HG02759 (cell line): ENCODE results near the gene GABPB2.

ENCODE experiments used
- ATAC-seq: cut with Tn5 transposase; IDR thresholded peaks from one replicate; pipeline ENCODE4 v1.9.1; 2021; ENCODE audit warnings: mild to moderate bottlenecking, moderate library complexity; ENCODE audit not compliant: unreplicated experiment

Gene GABPB2

DNA sequence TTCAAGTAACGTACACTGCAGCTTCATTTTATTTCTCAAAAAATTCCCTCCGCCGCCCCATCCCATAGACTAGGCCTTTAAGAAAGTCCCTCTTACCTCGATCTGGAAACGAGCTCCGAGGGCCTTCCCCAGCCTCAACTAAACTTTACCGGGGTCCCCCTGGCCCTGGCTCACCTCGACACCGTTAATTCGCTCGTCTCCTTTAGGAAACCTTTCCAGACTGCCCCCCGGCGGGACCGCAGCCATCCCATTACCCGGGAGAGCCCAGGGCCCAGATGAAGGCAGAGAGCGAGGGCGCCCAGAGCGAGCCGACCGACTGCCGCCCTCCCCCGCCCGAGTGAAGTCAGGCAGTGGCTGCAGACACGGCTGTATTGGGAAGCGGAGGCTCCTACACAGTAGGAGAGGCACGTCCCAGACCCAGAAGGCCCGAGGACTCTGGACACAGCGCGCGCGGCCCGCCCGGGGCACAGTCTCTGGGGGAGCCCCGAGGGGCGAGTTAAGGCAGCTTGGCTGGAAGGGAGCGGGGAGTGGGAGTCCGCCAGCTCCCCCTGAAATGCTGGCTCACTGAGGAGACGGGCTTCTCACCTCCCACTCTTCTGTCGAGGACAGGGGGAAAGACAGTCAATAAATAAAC is 61.3 kb downstream of the GABPB2 start:
- no peak for ATAC-seq

DNA sequence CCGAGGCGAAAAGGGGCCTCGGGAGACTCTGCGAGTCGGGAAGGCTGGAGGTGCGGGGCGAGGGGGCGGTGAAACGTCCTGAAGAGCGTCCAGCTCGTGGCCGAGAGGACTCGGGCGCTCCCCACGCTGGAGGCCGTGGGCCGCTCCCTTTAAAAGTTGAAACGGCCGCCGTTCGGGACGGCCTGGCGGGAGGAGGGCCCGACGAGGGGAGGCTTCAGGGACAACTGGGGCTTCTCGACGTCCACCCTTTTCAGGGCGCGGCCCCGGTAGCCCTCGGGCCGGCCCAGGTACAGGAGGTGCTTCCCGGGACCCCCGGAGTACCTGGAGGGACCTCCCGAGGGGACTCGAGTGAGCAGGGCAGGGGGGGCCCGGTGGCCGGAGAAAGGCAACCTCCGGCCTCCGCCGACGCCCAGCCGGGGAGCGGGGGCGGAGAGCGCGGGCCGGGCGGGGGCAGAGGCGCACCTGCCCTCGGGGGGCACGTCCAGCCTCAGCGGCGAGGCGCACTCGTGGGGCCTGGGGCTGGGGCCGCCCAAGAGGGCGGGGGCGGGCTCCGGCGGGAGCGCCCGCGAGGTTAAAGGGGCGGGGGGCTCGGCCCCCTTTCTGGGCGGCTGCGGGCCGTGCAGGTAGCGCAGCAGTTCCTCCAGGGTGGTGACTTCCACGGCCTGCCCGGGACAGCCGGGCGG is 61.9 kb downstream of the GABPB2 start:
- ATAC-seq, result no peak

DNA sequence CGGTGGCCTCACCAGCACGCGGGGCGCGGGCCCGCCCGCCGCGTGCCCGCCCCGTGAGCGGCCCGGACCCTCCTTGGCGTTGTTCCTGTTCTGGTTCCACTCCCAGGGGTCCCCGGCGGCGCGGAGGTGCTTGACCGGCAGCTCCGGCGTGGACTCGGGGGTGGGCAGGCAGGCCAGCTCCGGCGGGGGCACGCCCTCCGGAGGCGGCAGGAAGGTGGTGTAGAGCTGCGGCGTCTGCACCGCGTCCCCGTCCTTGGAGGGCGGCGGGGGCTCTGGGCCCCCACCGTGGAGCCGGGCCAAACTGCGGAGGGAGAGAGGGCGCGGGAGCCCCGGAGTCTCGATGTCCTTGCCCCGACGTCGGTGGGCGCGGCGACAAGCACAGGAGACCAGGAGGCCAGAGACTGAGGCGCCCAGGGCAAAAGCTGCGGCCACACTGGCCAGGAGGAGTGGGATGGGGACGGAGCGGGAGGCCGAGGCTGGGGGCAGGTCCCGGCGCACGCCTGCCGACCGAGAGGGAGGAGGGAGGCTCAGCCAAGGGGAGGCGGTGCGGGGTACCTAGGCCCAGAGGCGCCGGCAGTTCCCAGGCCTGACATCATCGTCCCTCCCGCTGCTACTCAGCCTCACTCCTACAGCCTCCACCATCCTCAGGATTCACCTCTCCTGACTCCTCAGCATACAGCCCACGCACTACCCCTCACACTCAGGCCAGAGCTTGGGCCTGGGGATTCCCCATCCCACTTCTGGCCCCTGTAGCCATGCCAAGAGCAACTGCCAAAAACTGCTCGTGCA is 62.7 kb downstream of the GABPB2 start:
- ATAC-seq, result no peak

DNA sequence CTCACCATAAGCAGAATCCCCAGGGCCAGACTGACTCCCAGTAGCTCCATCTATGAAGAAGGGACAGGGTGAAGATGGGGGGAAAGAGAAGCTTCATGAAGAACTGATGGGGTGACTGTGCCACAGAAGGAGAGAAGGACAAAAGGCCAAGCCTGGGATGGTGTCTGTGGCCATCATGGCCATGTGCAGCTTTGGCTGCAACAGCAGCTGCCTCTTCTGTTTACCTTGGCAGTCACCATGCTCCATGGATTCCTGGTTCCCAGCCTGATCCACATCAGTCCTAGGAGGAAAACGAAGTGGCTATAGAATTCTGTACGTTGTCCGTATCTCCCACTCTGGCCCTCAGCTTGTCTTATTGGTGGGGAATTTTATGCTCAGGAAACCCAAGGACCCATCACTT is 63.8 kb downstream of the GABPB2 start:
- no peak for ATAC-seq

GRCh38 chr1:151134991-151135390 is 64.4 kb downstream of the GABPB2 start:
- no peak for ATAC-seq

DNA sequence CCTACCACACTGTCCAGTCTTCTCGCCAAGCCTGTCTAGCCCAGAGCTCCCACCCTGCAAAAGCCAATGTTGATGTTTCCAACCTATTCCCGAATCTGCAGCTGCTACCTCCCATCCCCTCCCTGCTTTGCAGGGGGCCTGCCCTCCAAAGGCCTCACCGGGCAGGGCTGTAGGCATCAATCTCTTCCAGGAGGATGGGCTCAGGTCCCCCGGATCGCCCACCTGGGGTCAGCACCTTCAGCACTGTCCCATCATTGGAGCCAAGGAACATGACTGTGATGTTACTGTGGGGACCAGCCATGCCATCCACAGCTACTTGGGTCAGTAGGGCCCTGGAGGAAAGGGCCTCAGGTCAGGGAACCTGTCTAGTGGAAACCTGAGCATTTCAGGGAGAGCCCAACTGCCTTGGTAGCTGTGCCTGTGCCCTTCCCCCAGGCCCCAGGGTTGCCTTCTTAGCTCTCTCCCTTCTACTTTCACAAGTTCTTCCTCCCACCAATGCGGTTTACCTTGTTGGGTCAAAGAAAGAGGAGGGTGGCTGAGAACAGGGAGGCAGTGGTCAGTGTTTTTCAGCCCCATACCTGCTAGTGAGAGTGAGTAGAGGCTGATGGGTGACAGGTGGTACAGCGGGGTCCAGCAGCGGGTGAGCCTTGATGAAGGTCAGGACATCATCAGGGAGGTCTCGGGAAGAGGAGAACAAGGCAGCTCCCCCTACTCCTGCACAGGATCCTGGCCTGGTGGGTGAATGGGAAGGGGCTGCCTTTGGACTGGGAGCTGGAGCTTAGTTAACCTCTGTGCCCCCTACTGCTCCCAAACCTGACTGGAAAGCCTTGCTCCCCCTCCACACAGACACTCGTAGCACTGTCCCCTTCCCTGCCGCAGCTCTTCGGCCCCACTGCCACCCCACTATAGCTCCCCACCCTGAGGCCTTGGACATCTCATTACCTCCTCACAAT is 65.1 kb downstream of the GABPB2 start:
- ATAC-seq, result no peak

DNA sequence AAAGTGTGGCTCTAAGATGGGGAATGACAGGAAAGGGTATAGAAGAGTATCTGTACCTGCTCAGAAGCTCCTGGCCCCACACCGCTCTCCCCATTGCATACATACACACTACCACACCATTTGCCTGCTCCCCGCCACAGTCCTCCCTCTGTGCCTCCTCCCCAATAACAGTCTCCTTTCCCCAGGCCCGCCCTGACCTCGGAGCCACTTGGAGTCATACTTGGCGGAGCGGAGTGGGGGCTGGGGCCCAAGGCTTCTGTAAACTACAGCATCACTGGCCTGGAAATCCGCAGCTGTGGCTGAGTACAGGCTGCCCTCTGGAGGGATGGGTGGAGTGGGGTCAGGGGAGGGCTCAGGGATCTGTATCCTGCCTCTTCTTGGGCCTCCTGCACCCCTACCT is 67.2 kb downstream of the GABPB2 start:
- no peak for ATAC-seq

- ATAC-seq, result no peak
Measured at GRCh38 chr1:151142411-151143056, 72.0 kb downstream of the GABPB2 start.

- ATAC-seq, result no peak
Measured at GRCh38 chr1:151143057-151143435, 72.5 kb downstream of the GABPB2 start.

DNA sequence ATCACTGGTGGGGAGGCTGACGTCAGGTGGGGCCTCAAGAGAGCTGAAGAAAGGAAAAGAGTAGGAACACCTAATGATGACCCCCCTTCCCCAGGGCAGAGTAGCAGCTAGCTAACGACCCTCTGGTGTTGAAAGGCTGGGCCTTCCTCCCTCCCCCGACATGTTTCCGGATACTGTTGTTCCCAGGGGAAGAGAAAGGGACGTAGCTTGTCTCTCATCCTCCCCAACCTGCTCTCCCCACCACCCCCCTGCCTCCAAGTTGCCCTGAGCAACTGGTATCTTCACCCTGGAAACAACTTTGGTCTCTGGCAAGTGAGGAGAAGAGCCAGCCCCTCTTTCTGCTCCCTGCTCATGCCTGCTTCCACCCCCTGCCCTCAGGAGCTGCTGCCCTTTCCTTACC is 73.4 kb downstream of the GABPB2 start:
- ATAC-seq, result no peak

GRCh38 chr1:151144474-151145303 is 74.1 kb downstream of the GABPB2 start:
- no peak for ATAC-seq

DNA sequence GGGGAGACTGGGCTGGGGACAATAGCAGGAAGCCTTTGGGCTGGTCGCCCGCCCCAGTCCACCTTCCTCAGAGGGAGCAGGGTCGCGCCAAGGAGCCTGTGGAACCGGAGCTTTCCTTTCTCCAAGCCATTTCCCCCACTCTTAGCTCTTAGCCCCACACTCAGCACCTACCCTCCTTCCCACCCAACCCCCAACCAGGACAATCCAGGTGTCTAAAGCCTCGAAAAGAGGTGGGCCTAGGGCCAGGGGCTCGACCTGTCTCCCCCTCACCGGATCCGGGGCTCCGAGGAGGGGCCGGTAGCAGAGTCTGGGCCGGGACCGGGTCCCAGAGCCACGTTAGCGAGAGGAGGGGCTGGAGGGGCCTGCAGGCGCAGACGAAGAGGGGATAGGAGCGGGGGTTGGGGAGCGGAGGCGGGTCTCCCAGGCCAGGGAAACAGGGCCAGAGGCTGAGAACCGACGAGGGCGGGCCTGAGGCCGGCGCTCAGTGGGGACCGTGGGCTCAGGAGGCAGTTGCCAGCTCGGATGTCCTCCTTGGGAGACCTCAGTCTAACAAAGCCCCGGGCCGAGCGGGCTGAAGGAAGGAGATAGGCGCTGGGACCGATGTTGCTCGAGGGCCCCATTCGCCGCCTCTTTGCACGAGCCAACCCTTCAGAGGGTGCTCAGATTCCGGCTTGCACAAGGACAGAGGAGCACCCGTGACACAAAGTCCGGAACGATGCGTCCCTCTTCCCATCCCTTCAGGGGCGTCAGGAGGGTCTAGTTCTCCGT is 74.9 kb downstream of the GABPB2 start:
- ATAC-seq, result no peak

- ATAC-seq, result no peak
Measured at GRCh38 chr1:151146072-151146411, 75.5 kb downstream of the GABPB2 start.

- peak; percentile 99 for ATAC-seq
Measured at GRCh38 chr1:151146412-151147131, 76.0 kb downstream of the GABPB2 start, which contains the start of gene SEMA6C. SEMA6C (minus strand) TSS chr1:151146631; CDS start chr1:151142621, 4,010 bp downstream.

- no peak for ATAC-seq
Measured at GRCh38 chr1:151147132-151147503, 76.6 kb downstream of the GABPB2 start.

GRCh38 chr1:151147665-151148064 is 77.1 kb downstream of the GABPB2 start:
- ATAC-seq, result no peak

DNA sequence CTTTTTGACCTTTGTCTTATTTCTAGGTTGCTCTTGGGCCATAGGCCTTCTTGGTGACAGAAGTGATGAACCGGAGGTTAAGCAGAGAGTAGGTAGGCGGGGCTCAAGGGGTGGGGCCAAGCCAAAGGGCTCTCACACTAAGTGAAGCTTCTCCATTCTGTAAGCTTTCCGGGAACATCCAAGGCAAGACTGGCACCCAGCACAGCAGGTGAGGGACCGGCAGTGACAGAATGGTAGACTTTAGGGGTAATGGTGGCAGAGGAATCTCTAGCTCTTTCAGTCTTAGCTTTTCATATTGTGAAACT is 85.9 kb downstream of the GABPB2 start, which contains the start of gene TNFAIP8L2:
TSS of gene TNFAIP8L2 (plus strand) at position 135 of the 305 bp plus-strand sequence. CDS start 2,049 bp downstream, outside the sequence.
- ATAC-seq, result peak; percentile 78

GRCh38 chr1:151157067-151157531 is 86.5 kb downstream of the GABPB2 start:
- ATAC-seq, result no peak
